Measurements from ENCODE around the gene NRROS. TPM values are rescaled to one million over a fixed set of nuclear protein-coding genes. Genes with fewer than 3 reads are reported as not detected.

The NRROS gene
- total RNA-seq, 4 donors from 2014 or later = 1.8 to 3.1 (median 2.4) TPM

DNA sequence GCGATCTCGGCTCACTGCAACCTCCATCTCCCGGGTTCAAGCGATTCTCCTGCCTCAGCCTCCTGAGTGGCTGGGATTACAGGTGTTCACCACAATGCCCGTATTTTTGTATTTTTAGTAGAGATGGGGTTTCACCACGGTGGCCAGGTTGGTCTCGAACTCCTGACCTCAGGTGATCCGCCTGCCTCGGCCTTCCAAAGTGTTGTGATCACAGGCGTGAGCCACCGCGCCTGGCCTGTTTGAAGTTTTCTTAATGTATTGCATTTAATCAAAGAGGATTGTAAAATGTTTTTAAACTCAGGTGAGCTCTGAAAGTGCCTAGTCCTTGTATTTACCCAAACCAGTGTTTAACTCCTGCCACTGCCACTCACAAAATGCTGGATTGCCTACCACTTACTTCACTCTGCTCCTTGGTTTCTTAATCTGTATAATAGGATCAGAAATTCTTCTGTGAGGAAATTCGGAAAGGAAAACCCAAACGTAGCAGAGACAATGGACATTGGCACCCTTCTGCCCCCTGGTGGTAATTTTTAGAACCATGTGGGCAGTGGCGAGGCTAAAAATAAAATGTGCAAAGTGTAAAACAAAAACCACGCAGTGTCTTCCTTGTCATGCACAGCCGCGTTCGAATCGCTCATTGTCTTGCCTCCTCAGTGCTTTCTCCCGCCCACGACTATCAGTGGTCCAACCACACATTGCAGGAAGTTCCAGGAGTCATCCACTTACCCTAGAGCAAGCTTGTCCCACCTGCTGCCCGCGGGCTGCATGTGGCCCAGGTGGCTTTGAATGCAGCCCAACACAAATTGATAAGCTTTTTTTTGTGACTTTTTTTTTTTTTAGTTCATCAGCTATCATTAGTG is 45.3 kb downstream of the NRROS start:
- TF ChIP-seq, protein P1, sequence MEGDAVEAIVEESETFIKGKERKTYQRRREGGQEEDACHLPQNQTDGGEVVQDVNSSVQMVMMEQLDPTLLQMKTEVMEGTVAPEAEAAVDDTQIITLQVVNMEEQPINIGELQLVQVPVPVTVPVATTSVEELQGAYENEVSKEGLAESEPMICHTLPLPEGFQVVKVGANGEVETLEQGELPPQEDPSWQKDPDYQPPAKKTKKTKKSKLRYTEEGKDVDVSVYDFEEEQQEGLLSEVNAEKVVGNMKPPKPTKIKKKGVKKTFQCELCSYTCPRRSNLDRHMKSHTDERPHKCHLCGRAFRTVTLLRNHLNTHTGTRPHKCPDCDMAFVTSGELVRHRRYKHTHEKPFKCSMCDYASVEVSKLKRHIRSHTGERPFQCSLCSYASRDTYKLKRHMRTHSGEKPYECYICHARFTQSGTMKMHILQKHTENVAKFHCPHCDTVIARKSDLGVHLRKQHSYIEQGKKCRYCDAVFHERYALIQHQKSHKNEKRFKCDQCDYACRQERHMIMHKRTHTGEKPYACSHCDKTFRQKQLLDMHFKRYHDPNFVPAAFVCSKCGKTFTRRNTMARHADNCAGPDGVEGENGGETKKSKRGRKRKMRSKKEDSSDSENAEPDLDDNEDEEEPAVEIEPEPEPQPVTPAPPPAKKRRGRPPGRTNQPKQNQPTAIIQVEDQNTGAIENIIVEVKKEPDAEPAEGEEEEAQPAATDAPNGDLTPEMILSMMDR (IDR thresholded peaks at IDR 0.05) = peak in 1 of 3 donors; percentile 92
- TF ChIP-seq POLR2A (IDR thresholded peaks at IDR 0.05) = no peak
- intact Hi-C loops (cut with DNase I; ENCODE audit: low total_unique reads) = loop anchor here (5.0 to 10.0 kb wide), 2 partner anchors 72 to 140 kb away; no protein-coding TSS in a partner anchor
- no peak overlapping the region for H3K4me3 ChIP-seq (ENCODE audit: low read depth, poor library complexity, severe bottlenecking)
- 35 to 39% methylated on average over 24 of the region's 24 CpGs for WGBS, 2 donors
- DNase-seq (ENCODE audit: low spot score in 2 of 2) = peak; percentile 60 to 90

DNA sequence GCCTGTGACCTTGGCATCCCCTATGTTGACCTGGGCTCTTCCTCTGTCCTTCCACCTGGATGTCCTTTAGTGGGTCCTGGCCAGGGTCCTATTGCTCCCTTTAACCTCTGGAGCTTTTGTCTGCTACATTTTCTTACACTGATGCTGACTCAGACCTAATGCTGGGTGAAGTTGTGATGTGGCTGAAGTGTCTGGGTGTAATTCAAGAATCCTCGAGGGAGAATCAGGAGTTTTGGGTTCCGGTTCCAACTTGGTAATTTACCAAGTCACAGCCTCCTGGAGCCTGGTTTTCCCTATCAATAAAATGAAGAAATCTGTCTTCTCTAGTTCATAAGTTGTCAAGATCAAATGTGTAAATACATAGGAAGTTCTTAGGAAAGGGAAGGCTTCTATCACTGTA is 46.9 kb downstream of the NRROS start:
- no peak for DNase-seq (ENCODE audit: low spot score in 2 of 2)
- TF ChIP-seq POLR2A (IDR thresholded peaks at IDR 0.05) = no peak
- TF ChIP-seq, protein P1 (IDR thresholded peaks at IDR 0.05) = no peak
- no peak overlapping the region for H3K4me3 ChIP-seq (ENCODE audit: low read depth, poor library complexity, severe bottlenecking)
- intact Hi-C loops (cut with DNase I; ENCODE audit: low total_unique reads) = loop anchor here (10.0 kb wide), 1 partner anchor 142 kb away; no protein-coding TSS in a partner anchor
- WGBS, 2 donors = 22 to 44% methylated on average over 2 of the region's 2 CpGs

DNA sequence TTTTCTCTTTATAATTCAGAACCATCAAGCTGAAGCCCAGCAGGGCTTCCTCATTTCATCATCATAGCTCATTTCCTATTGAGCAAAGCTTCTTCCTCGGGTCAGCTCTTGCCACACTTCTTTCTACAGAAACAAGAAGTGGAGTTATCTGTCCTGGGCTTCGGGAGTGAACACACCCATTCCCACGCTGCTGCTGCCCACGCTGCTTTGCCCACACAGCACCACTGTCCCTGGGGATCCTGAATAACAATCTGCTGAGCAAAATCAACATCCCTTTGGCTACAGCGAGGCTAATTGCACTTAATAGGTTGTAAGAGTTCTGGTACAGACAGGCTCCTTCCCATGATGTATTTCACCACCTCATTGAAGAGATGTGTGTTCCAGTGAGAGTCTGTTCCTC is 48.9 kb downstream of the NRROS start:
- peak; percentile 65 to 88 for DNase-seq (ENCODE audit: low spot score in 2 of 2)
- WGBS, 2 donors = 36 to 38% methylated on average over 5 of the region's 5 CpGs
- H3K4me3 ChIP-seq (ENCODE audit: low read depth, poor library complexity, severe bottlenecking) = no peak overlapping the region
- TF ChIP-seq, protein P1 (IDR thresholded peaks at IDR 0.05) = no peak
- no peak for TF ChIP-seq POLR2A (IDR thresholded peaks at IDR 0.05)
- intact Hi-C loops (cut with DNase I; ENCODE audit: low total_unique reads) = loop anchor here (10.0 kb wide), 1 partner anchor 144 kb away; no protein-coding TSS in a partner anchor

DNA sequence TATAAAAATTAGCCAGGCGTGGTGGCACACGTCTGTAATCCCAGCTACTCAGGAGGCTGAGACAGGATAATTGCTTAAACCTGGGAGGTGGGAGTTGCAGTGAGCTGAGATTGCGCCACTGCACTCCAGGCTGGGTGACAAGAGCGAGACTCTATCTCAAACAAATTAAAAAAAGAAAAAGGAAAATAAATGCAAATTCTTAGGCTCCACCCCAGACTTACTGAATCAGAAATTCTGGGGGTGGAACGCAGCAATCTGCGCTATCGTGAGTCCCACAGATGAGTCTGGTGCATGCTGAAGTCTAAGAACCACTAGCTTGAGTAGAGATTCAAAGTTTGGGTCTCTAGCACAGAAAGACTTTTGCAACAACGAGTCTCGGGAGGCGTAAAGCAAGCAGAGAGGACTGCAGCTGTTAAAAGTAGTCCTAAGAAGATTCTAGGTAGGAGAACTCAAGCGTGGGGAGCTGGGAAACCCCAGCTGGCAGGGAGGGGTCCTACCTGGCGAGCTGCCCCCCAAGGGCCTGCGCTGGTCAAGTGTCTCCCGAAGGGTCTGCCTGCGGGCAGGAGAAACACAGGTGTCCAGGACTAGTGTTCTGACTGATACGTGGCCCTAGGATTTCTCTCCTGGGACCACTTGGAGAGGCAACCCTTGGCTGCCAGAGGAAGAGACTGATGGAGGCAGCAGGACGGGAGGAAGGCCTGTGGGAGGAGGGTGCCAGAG is 50.6 kb downstream of the NRROS start:
- intact Hi-C loops (cut with DNase I; ENCODE audit: low total_unique reads) = loop anchor here (10.0 kb wide), 1 partner anchor 145 kb away; no protein-coding TSS in a partner anchor
- no peak overlapping the region for H3K4me3 ChIP-seq (ENCODE audit: low read depth, poor library complexity, severe bottlenecking)
- DNase-seq (ENCODE audit: low spot score in 2 of 2) = peak in 1 of 2 donors; percentile 75
- TF ChIP-seq, protein P1 (IDR thresholded peaks at IDR 0.05) = no peak
- no peak for TF ChIP-seq POLR2A (IDR thresholded peaks at IDR 0.05)
- 90 to 92% methylated on average over 17 of the region's 17 CpGs for WGBS, 2 donors

DNA sequence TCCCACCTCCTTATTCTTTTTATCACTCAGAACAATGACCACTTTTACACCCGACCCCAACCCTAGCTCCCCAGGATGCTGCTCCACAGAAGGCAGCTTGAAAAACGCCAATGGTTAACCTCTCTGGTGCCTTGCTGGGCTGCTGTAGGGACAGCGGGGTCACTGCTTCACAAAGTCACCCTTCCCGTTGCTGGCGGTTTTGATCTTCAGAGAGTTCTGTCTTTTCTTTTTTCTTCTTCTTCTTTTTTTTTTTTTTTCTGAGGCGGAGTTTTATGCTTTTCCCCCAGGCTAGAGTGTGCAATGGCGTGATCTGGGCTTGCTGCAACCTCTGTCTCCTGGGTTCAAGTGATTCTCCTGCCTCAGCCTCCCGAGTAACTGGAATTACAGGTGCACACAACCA is 51.9 kb downstream of the NRROS start:
- DNase-seq (ENCODE audit: low spot score in 2 of 2) = peak in 1 of 2 donors; percentile 50
- 62 to 66% methylated on average over 8 of the region's 8 CpGs for WGBS, 2 donors
- H3K4me3 ChIP-seq (ENCODE audit: low read depth, poor library complexity, severe bottlenecking) = no peak overlapping the region
- TF ChIP-seq, protein P1 (IDR thresholded peaks at IDR 0.05) = no peak
- TF ChIP-seq POLR2A (IDR thresholded peaks at IDR 0.05) = no peak
- intact Hi-C loops (cut with DNase I; ENCODE audit: low total_unique reads) = no loop called here

All from lower leg skin (tissue), 4 donors.